Measurements from ENCODE around the gene ADGRD1.

GRCh38 chr12:130929363-130929762 lies 24.3 kb upstream of the ADGRD1 start:
- TF ChIP-seq GATA2 (IDR thresholded peaks at IDR 0.05; ENCODE audit: low read depth, low read length) (no peak), GATA3 (IDR thresholded peaks at IDR 0.05; ENCODE audit: low read depth, low read length) (no peak)

Measured in SH-SY5Y (cell line).